Panc1 (cell line): ENCODE results near the gene OR5A1. TPM values are rescaled to one million over a fixed set of nuclear protein-coding genes. Genes with fewer than 3 reads are reported as not detected.

ENCODE experiments used
- ATAC-seq: fragments of 200-7000 bp; cut with Tn5 transposase; 2 replicates; pipeline ENCODE4 v1.9.1; 2020; ENCODE audit warnings: mild to moderate bottlenecking, moderate library complexity
- BruUV-seq: library from RNA; stranded (reverse); fragments of 400-500 nt; replicated peaks from 2 replicates; lab custom pipeline; 2021; lab: Mats Ljungman, UMichigan
- CTCF ChIA-PET: fragments of 300-600 bp; sonication (Branson Sonifier 250); formaldehyde crosslinking; loops from one replicate; lab custom pipeline; 2022; ENCODE audit warnings: antibody characterized with exemption; lab: Charles Lee
- POLR2A ChIA-PET: fragments of 300-600 bp; sonication (Branson Sonifier 250); formaldehyde crosslinking; loops from one replicate; lab custom pipeline; 2022; ENCODE audit warnings: antibody characterized with exemption; lab: Charles Lee
- DNase-seq: peaks from one replicate; pipeline ENCODE4 v3.0.0-alpha.2; 2010; ENCODE audit warnings: low read depth, low spot score
- H3K27ac ChIP-seq: 2 replicates; pipeline ENCODE4 v1.5.1; 2011; ENCODE audit warnings: mild to moderate bottlenecking, low read length, inconsistent platforms
- H3K27me3 ChIP-seq: fragments of 200-500 bp; sonication (Bioruptor generic); 2 replicates; pipeline ENCODE4 v1.6.0; 2014; ENCODE audit warnings: low read length, inconsistent platforms; ENCODE audit not compliant: control insufficient read depth, insufficient read depth
- H3K36me3 ChIP-seq: fragments of 200-500 bp; sonication (Bioruptor generic); 2 replicates; pipeline ENCODE4 v1.5.1; 2014; ENCODE audit warnings: inconsistent platforms, mild to moderate bottlenecking, low read length, moderate library complexity; ENCODE audit not compliant: control insufficient read depth, insufficient read depth
- H3K4me1 ChIP-seq: 2 replicates; pipeline ENCODE4 v1.5.1; 2011; ENCODE audit warnings: inconsistent platforms, mild to moderate bottlenecking, low read length, moderate library complexity; ENCODE audit not compliant: control insufficient read depth, insufficient read depth
- H3K4me3 ChIP-seq, 2 experiments: 2 replicates each; pipeline ENCODE4 v1.5.1; 2011 to 2012; ENCODE audit warnings: low read depth in 2 of 2, low read length in 2 of 2, mild to moderate bottlenecking in 2 of 2, inconsistent platforms in 1 of 2, moderate library complexity in 1 of 2
- H3K9me3 ChIP-seq: fragments of 200-500 bp; sonication (Bioruptor generic); 2 replicates; pipeline ENCODE4 v1.5.1; 2014; ENCODE audit warnings: low read depth, mild to moderate bottlenecking, inconsistent platforms, low read length, moderate library complexity; ENCODE audit not compliant: control insufficient read depth, insufficient read depth
- CTCF ChIP-seq: fragments of 450-650 bp; IDR thresholded peaks from 2 replicates; pipeline ENCODE4 v1.5.1; 2017; ENCODE audit warnings: mild to moderate bottlenecking
- POLR2AphosphoS5 ChIP-seq: IDR thresholded peaks from 2 replicates; pipeline ENCODE4 v1.6.1; 2012; ENCODE audit warnings: mild to moderate bottlenecking, low read depth, low read length, moderate library complexity
- REST ChIP-seq, 2 experiments: IDR thresholded peaks; 2 replicates each; pipeline ENCODE4 v1.6.1; 2011 to 2012; ENCODE audit warnings: low read depth in 2 of 2, control low read depth in 1 of 2, low read length in 1 of 2, mild to moderate bottlenecking in 1 of 2, moderate library complexity in 1 of 2; ENCODE audit not compliant: insufficient read depth in 1 of 2
- SIN3A ChIP-seq: IDR thresholded peaks from 2 replicates; pipeline ENCODE4 v1.6.1; 2012; ENCODE audit warnings: low read depth, mild to moderate bottlenecking, low read length, moderate library complexity, borderline replicate concordance; ENCODE audit not compliant: insufficient read depth
- TCF7L2 ChIP-seq: IDR thresholded peaks from 2 replicates; pipeline ENCODE4 v1.6.1; 2011; ENCODE audit warnings: mild to moderate bottlenecking, low read depth, low read length, inconsistent platforms
- in situ Hi-C: cut with HindIII; loops from 2 replicates; pipeline ENCODE4 v1.10.0; 2016; ENCODE audit warnings: low sequenced_read_pairs, low pct_unique_long_range_greater_than_20kb
- intact Hi-C: fragments of 100-400 bp; cut with micrococcal nuclease; formaldehyde crosslinking; loops from one replicate; pipeline ENCODE4 v1.10.0; 2022; ENCODE audit not compliant: unreplicated experiment
- total RNA-seq: library from RNA; stranded (reverse); gene quantifications from one replicate; pipeline ENCODE4 v1.2.1, GENCODE V29; 2021; ENCODE audit not compliant: unreplicated experiment

OR5A1 gene
- total RNA-seq, 1 experiment from 2014 or later: not detected

GRCh38 chr11:59417023-59417422, 19.2 kb upstream of the OR5A1 start:
- DNase-seq (no peak), ATAC-seq (no peak)
- H3K27me3 ChIP-seq: no peaks in the 10 kb centered on the region; the same call in 1 of the 2 replicates
- no peaks in the 10 kb centered on the region for H3K4me1 ChIP-seq
- ChIA-PET POLR2A (no interaction called here), CTCF (no interaction called here)
- in situ Hi-C loops: no loop called here
- no peak overlapping the region for H3K27ac ChIP-seq
- no TSS peak for BruUV-seq
- H3K4me3 ChIP-seq: no peak overlapping the region
- intact Hi-C loops: no loop called here
- TF ChIP-seq CTCF (no peak), REST (IDR thresholded peaks at IDR 0.05; ENCODE audit: insufficient read depth in 1 of 2, low read depth in 2 of 2, low read length in 1 of 2) (no peak), TCF7L2 (no peak), POLR2AphosphoS5 (no peak), SIN3A (no peak)
- no peaks in the 10 kb centered on the region for H3K9me3 ChIP-seq
- no peaks in the 10 kb centered on the region for H3K36me3 ChIP-seq

- ChIA-PET POLR2A (no interaction called here), CTCF (no interaction called here)
- no TSS peak for BruUV-seq
- H3K27me3 ChIP-seq: no peaks in the 10 kb centered on the region; the same call in 1 of the 2 replicates
- intact Hi-C loops: no loop called here
- H3K27ac ChIP-seq: no peak overlapping the region
- no peak for DNase-seq
- H3K4me3 ChIP-seq: no peak overlapping the region
- no peak for TF ChIP-seq CTCF
- TF ChIP-seq TCF7L2: no peak
- no peak for TF ChIP-seq SIN3A
- no peak for TF ChIP-seq POLR2AphosphoS5
- TF ChIP-seq REST (IDR thresholded peaks at IDR 0.05; ENCODE audit: insufficient read depth in 1 of 2, low read depth in 2 of 2, low read length in 1 of 2): no peak
- no peaks in the 10 kb centered on the region for H3K9me3 ChIP-seq
- no peaks in the 10 kb centered on the region for H3K4me1 ChIP-seq
- H3K36me3 ChIP-seq: no peaks in the 10 kb centered on the region
- in situ Hi-C loops: no loop called here
- no peak for ATAC-seq
These were observed 18.1 kb upstream of the OR5A1 start for GRCh38 chr11:59418156-59418555.
